Osteoblast (primary cell): ENCODE data around the gene NGDN. TPM values are rescaled to one million over a fixed set of nuclear protein-coding genes. Genes with fewer than 3 reads are reported as not detected.

Experiments used
- DNase-seq: peaks from one replicate; pipeline ENCODE4 v3.0.0; 2011; ENCODE audit warnings: low spot score, mixed read lengths; ENCODE audit not compliant: insufficient read length; ENCODE audit errors: missing footprints
- H2AFZ ChIP-seq: 2 replicates; pipeline ENCODE4 v1.6.0; 2011; ENCODE audit warnings: mild to moderate bottlenecking, low read length
- H3K27ac ChIP-seq: 2 replicates; pipeline ENCODE4 v1.5.1; 2011; ENCODE audit warnings: mild to moderate bottlenecking, low read depth, low read length, moderate library complexity
- H3K27me3 ChIP-seq: 2 replicates; pipeline ENCODE4 v1.6.0; 2012; ENCODE audit warnings: mild to moderate bottlenecking, control low read depth, inconsistent platforms, low read length, moderate library complexity; ENCODE audit not compliant: insufficient read depth
- H3K36me3 ChIP-seq: 2 replicates; pipeline ENCODE4 v1.5.1; 2011; ENCODE audit warnings: mild to moderate bottlenecking, low read length, control low read depth, moderate library complexity; ENCODE audit not compliant: insufficient read depth
- H3K4me1 ChIP-seq: 2 replicates; pipeline ENCODE4 v1.5.1; 2011; ENCODE audit warnings: mild to moderate bottlenecking, low read length, control low read depth, moderate library complexity; ENCODE audit not compliant: insufficient read depth
- H3K4me2 ChIP-seq: 2 replicates; pipeline ENCODE4 v1.6.0; 2011; ENCODE audit warnings: mild to moderate bottlenecking, low read length; ENCODE audit not compliant: insufficient read depth
- H3K4me3 ChIP-seq: fragments of 200-600 bp; sonication (generic); 3 replicates; pipeline ENCODE4 v1.5.1; 2012; ENCODE audit warnings: mild to moderate bottlenecking, low read length, inconsistent platforms; ENCODE audit not compliant: insufficient read depth
- H3K79me2 ChIP-seq: 2 replicates; pipeline ENCODE4 v1.6.0; 2012; ENCODE audit warnings: mild to moderate bottlenecking, low read length, control low read depth, inconsistent platforms; ENCODE audit not compliant: insufficient read depth
- H3K9me3 ChIP-seq: 2 replicates; pipeline ENCODE4 v1.5.1; 2011; ENCODE audit warnings: low read depth, low read length, control low read depth
- H4K20me1 ChIP-seq: 2 replicates; pipeline ENCODE4 v1.6.0; 2012; ENCODE audit warnings: mild to moderate bottlenecking, low read length, control low read depth; ENCODE audit not compliant: insufficient read depth
- total RNA-seq: library from RNA; depleted of rRNA; stranded (reverse); fragments of >200 nt; gene quantifications from 2 replicates; pipeline ENCODE4 v1.2.3, GENCODE V29; 2012
- TF ChIP-seq, protein P1 (sequence below): IDR thresholded peaks from 2 replicates; pipeline ENCODE4 v1.5.1; 2011; ENCODE audit warnings: mild to moderate bottlenecking, low read depth, low read length, moderate library complexity; ENCODE audit errors: extremely low read depth

The NGDN gene
- total RNA-seq, 1 donor: 49.6 TPM

DNA sequence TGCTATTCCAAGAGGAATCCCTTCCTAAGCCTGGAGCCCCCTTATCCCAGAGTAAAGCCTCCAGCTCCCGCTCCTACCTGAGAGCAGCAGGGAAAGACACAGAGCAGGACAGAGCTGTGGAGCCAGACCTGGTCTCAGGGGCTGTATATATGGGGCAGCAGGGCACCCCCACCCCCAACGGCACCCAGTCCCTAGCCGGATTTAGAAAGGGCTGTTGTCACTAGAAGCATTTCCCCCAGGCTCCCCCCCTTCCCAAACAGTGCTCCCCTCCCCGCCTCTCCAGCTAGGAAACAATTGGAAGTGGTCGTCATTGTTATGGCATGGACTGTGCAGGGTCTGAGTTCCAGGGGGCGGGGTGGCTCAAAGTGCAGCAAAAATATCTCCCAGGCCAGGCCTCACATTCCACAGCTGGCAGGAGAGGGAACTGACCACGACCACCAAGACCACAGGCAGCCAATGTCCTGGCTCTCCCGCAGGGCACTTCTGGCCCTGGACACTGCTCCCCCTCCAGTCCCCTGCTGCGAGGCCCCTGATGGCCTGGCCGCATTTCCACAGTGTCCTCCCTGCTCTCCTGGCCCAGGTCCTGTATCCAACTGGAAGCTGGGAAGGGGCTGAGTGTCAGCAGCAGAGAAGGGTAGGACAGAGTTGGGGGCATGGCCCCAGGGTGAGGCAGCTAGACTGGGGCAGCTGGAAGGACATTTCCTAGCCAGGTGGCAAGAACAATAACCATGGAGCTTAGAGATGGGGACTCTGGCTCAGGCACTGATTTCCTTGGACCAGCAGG lies 33.8 kb upstream of the NGDN start, which contains the start of gene MYH7:
Gene MYH7 (minus strand): TSS at position 118 of the 784 bp plus-strand sequence. CDS start 1,928 bp downstream, outside the sequence.
- Histone ChIP-seq H3K4me3 (no peak within 1 kb of the TSS), H3K4me2 (no peak within 1 kb of the TSS), H3K27me3 (no peaks in the 10 kb centered on the region), H2AFZ (no peak within 1 kb of the TSS), H4K20me1 (no peaks in the 10 kb centered on the region), H3K4me1 (no peaks in the 10 kb centered on the region), H3K36me3 (no peaks in the 10 kb centered on the region), H3K9me3 (no peaks in the 10 kb centered on the region), H3K79me2 (no peaks in the 10 kb centered on the region), H3K27ac (no peak within 1 kb of the TSS)
- DNase-seq: no peak
- TF ChIP-seq, protein P1, sequence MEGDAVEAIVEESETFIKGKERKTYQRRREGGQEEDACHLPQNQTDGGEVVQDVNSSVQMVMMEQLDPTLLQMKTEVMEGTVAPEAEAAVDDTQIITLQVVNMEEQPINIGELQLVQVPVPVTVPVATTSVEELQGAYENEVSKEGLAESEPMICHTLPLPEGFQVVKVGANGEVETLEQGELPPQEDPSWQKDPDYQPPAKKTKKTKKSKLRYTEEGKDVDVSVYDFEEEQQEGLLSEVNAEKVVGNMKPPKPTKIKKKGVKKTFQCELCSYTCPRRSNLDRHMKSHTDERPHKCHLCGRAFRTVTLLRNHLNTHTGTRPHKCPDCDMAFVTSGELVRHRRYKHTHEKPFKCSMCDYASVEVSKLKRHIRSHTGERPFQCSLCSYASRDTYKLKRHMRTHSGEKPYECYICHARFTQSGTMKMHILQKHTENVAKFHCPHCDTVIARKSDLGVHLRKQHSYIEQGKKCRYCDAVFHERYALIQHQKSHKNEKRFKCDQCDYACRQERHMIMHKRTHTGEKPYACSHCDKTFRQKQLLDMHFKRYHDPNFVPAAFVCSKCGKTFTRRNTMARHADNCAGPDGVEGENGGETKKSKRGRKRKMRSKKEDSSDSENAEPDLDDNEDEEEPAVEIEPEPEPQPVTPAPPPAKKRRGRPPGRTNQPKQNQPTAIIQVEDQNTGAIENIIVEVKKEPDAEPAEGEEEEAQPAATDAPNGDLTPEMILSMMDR: no peak

GRCh38 chr14:23436327-23437132 lies 33.0 kb upstream of the NGDN start:
- Histone ChIP-seq H3K27me3 (no peaks in the 10 kb centered on the region), H3K9me3 (no peaks in the 10 kb centered on the region), H3K4me3 (no peak overlapping the region), H3K27ac (no peak overlapping the region), H3K79me2 (no peaks in the 10 kb centered on the region), H3K4me2 (no peak overlapping the region), H3K4me1 (no peaks in the 10 kb centered on the region), H2AFZ (no peak overlapping the region), H4K20me1 (no peaks in the 10 kb centered on the region), H3K36me3 (no peaks in the 10 kb centered on the region)
- no peak for DNase-seq
- TF ChIP-seq, protein P1: no peak

DNA sequence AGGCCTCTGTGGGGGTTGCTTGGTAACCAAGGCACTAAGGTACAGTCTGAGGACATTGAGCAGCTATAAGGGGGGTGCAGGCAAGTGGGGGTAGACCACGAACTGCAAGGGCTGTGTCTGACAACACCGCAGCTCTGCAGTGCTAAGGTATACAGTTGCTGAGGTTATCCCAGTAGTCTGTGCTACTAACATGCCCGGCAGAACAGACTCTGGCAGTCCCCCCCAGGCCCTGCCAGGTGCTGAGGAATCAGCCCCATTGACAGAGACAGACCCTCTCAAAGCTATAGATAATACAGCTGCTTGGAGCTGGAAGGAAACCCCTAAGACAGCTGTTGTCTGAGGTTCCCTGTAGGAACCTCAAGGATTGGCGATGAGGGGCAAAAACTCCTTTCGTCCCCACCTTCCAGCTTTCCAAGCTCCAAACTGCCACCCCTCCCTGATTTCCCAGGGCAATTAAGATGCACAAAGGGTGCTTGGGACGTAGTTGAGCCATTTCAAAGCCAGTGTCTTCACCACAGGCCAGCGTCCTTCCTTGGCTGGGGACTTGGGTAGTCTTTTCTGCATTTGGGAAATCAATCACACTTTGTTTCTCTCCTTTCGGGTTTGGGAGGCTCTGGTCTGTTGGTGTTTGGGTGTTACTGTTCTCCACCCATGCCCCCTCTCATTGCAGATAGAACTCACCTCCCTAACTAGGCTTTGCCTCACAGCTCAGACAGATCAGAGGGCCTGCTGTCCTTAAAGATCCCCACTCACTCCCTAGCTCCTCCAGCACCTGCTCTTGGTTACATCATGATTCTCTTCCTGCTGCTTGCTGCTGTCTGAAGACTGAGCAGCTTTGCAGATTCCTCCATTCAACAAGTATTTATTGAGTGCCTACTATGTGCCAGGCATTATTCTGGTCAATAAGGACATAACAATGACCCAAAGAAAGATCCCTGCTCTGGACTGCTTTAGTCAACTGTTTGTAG lies 32.1 kb upstream of the NGDN start:
- DNase-seq: peak; percentile 60
- Histone ChIP-seq H3K36me3 (no peaks in the 10 kb centered on the region), H3K27me3 (no peaks in the 10 kb centered on the region)

More for the DNA sequence above, 32.1 kb upstream of the NGDN start:
- H3K4me2 ChIP-seq: no peak overlapping the region
- H2AFZ ChIP-seq: no peak overlapping the region
- H3K4me3 ChIP-seq: no peak overlapping the region
- no peaks in the 10 kb centered on the region for H3K79me2 ChIP-seq
- no peak overlapping the region for H3K27ac ChIP-seq
- H3K9me3 ChIP-seq: no peaks in the 10 kb centered on the region
- H3K4me1 ChIP-seq: no peaks in the 10 kb centered on the region
- no peaks in the 10 kb centered on the region for H4K20me1 ChIP-seq
- TF ChIP-seq, protein P1: no peak
